Nephron progenitor cell (in vitro differentiated cells): ENCODE data around the gene GATAD2B.
A peak's percentile ranks its signal among the peaks of the same experiment; 100 is the strongest.

Experiments
- DNase-seq: peaks from one replicate; pipeline ENCODE4 v3.0.0; 2021
- H3K27ac Mint-ChIP-seq: 2 replicates; pipeline ENCODE4 v1.8.0; 2021; ENCODE audit warnings: mild to moderate bottlenecking, moderate library complexity, mixed read lengths
- H3K27me3 Mint-ChIP-seq: 2 replicates; pipeline ENCODE4 v1.8.0; 2021; ENCODE audit warnings: mild to moderate bottlenecking, low read depth, mixed read lengths; ENCODE audit not compliant: poor library complexity
- H3K36me3 Mint-ChIP-seq: 2 replicates; pipeline ENCODE4 v1.8.0; 2021; ENCODE audit warnings: low read depth, mixed read lengths
- H3K4me1 Mint-ChIP-seq: 2 replicates; pipeline ENCODE4 v1.8.0; 2021; ENCODE audit warnings: mixed read lengths
- H3K4me3 Mint-ChIP-seq: 2 replicates; pipeline ENCODE4 v1.8.0; 2021; ENCODE audit warnings: mild to moderate bottlenecking, moderate library complexity, mixed read lengths
- H3K9me3 Mint-ChIP-seq: 2 replicates; pipeline ENCODE4 v1.8.0; 2021; ENCODE audit warnings: mild to moderate bottlenecking, moderate library complexity, mixed read lengths
- CTCF ChIP-seq: fragments of 200-600 bp; sonication (generic); IDR thresholded peaks from 2 replicates; pipeline ENCODE4 v1.5.0; 2021; ENCODE audit warnings: antibody characterized with exemption

Gene GATAD2B

GRCh38 chr1:153956997-153957715, 34.4 kb upstream of the GATAD2B start:
- H3K4me3 Mint-ChIP-seq: peak overlapping the region; percentile 93
- H3K4me1 Mint-ChIP-seq: peaks cover 63% of the 10 kb centered on the region
- no peaks in the 10 kb centered on the region for H3K9me3 Mint-ChIP-seq
- H3K27me3 Mint-ChIP-seq: no peaks in the 10 kb centered on the region
- peaks cover 28% of the 10 kb centered on the region for H3K36me3 Mint-ChIP-seq
- no peak for DNase-seq
- no peak for TF ChIP-seq CTCF
- peak overlapping the region; percentile 99 for H3K27ac Mint-ChIP-seq

DNA sequence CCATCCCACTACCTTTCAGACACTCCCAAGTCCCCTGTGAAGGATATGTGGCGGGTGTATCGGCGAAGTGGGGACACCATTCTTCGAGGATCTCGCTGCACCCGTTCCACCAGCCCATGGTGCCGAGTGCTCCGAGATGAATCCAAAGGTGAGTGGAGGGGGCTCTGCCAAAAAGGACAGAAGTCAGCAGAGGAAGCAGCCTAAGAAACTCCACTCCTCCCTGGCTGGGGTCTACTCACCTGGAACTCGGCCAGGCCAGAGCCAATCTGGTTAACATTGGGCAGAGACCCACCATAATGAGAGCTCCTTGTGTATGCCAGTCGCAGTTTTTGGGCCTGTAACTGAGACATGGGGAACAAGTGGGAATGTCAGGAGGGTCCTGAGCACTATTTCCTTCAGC, 32.1 kb upstream of the GATAD2B start:
- no peak for DNase-seq
- Mint-ChIP-seq H3K9me3 (no peaks in the 10 kb centered on the region), H3K36me3 (peaks cover 28% of the 10 kb centered on the region), H3K4me1 (peaks cover 45% of the 10 kb centered on the region), H3K27me3 (no peaks in the 10 kb centered on the region), H3K27ac (no peak overlapping the region), H3K4me3 (no peak overlapping the region)
- no peak for TF ChIP-seq CTCF

DNA sequence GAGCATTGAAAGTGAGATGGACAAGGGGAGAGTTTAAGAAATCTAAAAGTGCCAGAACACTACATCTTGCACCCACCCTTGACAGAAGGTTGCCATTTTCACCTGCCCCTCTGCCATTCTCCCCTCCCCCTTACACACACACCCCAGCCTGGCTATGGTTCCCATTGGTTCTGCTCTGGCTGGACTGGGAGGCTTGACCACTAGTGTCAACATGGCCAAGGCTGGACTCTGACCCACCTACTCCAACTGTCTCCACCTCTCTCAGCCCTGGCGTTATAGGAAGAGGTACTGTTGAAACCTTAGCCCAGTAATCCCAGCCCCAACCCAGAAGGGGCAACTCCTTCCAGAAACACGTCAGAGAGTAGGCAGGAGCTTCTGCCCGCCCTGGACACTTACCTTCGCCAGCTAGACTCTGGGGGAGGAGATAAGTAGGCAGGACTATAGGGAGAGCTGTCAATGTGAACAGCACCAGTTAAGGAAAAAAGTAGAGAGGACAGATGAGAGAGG, 31.1 kb upstream of the GATAD2B start:
- no peak overlapping the region for H3K4me3 Mint-ChIP-seq
- peaks cover 36% of the 10 kb centered on the region for H3K4me1 Mint-ChIP-seq
- H3K9me3 Mint-ChIP-seq: no peaks in the 10 kb centered on the region
- H3K27me3 Mint-ChIP-seq: no peaks in the 10 kb centered on the region
- TF ChIP-seq CTCF: no peak
- H3K36me3 Mint-ChIP-seq: peaks cover 31% of the 10 kb centered on the region
- no peak for DNase-seq
- H3K27ac Mint-ChIP-seq: peak overlapping the region; percentile 4

DNA sequence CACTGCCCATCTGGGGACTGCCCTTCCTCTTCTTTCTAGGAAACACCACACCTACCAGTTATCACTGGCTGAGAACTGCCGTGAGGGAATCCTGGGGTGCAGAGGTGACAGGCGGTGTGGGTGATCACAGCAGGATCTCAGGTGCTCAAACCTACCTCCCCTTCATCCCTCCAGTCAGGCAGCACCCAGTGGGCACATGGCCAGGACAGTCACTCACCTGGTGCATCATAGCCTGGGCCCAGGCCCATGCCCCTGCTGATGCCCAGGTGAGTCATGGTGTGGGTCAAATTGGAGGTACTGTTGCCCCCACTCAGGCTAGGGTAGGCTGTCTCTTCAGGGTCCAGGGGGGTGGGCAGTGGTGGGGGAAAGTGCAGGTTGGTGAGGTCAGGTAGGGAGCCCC, 29.0 kb upstream of the GATAD2B start:
- no peak overlapping the region for H3K27ac Mint-ChIP-seq
- H3K4me1 Mint-ChIP-seq: peaks cover 39% of the 10 kb centered on the region
- peaks cover 36% of the 10 kb centered on the region for H3K36me3 Mint-ChIP-seq
- no peak overlapping the region for H3K4me3 Mint-ChIP-seq
- no peaks in the 10 kb centered on the region for H3K9me3 Mint-ChIP-seq
- TF ChIP-seq CTCF: no peak
- H3K27me3 Mint-ChIP-seq: no peaks in the 10 kb centered on the region
- no peak for DNase-seq

- H3K27ac Mint-ChIP-seq: no peak overlapping the region
- H3K36me3 Mint-ChIP-seq: peaks cover 36% of the 10 kb centered on the region
- TF ChIP-seq CTCF: no peak
- no peaks in the 10 kb centered on the region for H3K27me3 Mint-ChIP-seq
- H3K4me3 Mint-ChIP-seq: no peak overlapping the region
- H3K4me1 Mint-ChIP-seq: peaks cover 35% of the 10 kb centered on the region
- no peaks in the 10 kb centered on the region for H3K9me3 Mint-ChIP-seq
- no peak for DNase-seq
These were observed 28.4 kb upstream of the GATAD2B start for GRCh38 chr1:153951183-153951582.

GRCh38 chr1:153946622-153947241, 24.0 kb upstream of the GATAD2B start, which contains the start of gene DENND4B:
Gene DENND4B, minus strand, starts transcription at chr1:153946718. Its CDS starts 2,344 bp downstream, at chr1:153944374.
- H3K27ac Mint-ChIP-seq: peak within 1 kb of the TSS; percentile 88
- H3K36me3 Mint-ChIP-seq: peaks cover 20% of the 10 kb centered on the region
- TF ChIP-seq CTCF: peak; percentile 88
- peak; percentile 87 for DNase-seq
- H3K27me3 Mint-ChIP-seq: no peaks in the 10 kb centered on the region
- H3K4me3 Mint-ChIP-seq: peak within 1 kb of the TSS; percentile 86
- no peaks in the 10 kb centered on the region for H3K9me3 Mint-ChIP-seq
- peaks cover 36% of the 10 kb centered on the region for H3K4me1 Mint-ChIP-seq
